GM23248 (cell line): ENCODE results near the gene CCNC. TPM values are rescaled to one million over a fixed set of nuclear protein-coding genes. Genes with fewer than 3 reads are reported as not detected.

Source experiments
- DNase-seq: peaks from one replicate; pipeline ENCODE4 v3.0.0-alpha.2; 2015
- H2AFZ ChIP-seq: fragments of 200-600 bp; sonication (generic); 2 replicates; pipeline ENCODE4 v1.6.1; 2016; ENCODE audit warnings: antibody characterized with exemption
- H3F3A ChIP-seq: fragments of 200-600 bp; sonication (generic); 2 replicates; pipeline ENCODE4 v1.6.1; 2016; ENCODE audit warnings: mild to moderate bottlenecking, antibody characterized with exemption, mixed run types; ENCODE audit not compliant: insufficient read depth
- H3K27ac ChIP-seq: fragments of 200-600 bp; sonication (generic); 2 replicates; pipeline ENCODE4 v1.5.1; 2016; ENCODE audit warnings: mild to moderate bottlenecking
- H3K27me3 ChIP-seq: fragments of 200-600 bp; sonication (generic); replicated peaks from 2 replicates; pipeline ENCODE4 v1.6.1; 2016; ENCODE audit warnings: mild to moderate bottlenecking; ENCODE audit not compliant: insufficient read depth
- H3K36me3 ChIP-seq: fragments of 200-600 bp; sonication (generic); 2 replicates; pipeline ENCODE4 v1.6.1; 2016; ENCODE audit warnings: low read depth, mild to moderate bottlenecking
- H3K4me1 ChIP-seq: fragments of 200-600 bp; sonication (generic); 2 replicates; pipeline ENCODE4 v1.6.1; 2016; ENCODE audit warnings: mild to moderate bottlenecking; ENCODE audit not compliant: insufficient read depth
- H3K4me2 ChIP-seq: fragments of 200-600 bp; sonication (generic); one replicate; pipeline ENCODE4 v1.6.1; 2016; ENCODE audit warnings: mild to moderate bottlenecking; ENCODE audit not compliant: unreplicated experiment
- H3K4me3 ChIP-seq: fragments of 200-600 bp; sonication (generic); 2 replicates; pipeline ENCODE4 v1.5.1; 2016; ENCODE audit warnings: mild to moderate bottlenecking
- H3K79me2 ChIP-seq: fragments of 200-600 bp; sonication (generic); 2 replicates; pipeline ENCODE4 v1.6.1; 2016; ENCODE audit warnings: mild to moderate bottlenecking; ENCODE audit not compliant: insufficient read depth
- H3K9ac ChIP-seq: fragments of 200-600 bp; sonication (generic); 2 replicates; pipeline ENCODE4 v1.6.1; 2016; ENCODE audit warnings: mild to moderate bottlenecking
- H3K9me2 ChIP-seq: fragments of 200-600 bp; sonication (generic); 2 replicates; pipeline ENCODE4 v1.6.1; 2016; ENCODE audit warnings: mixed run types, mild to moderate bottlenecking, moderate library complexity; ENCODE audit not compliant: insufficient read depth
- H3K9me3 ChIP-seq: fragments of 200-600 bp; sonication (generic); one replicate; pipeline ENCODE4 v1.6.1; 2017; ENCODE audit warnings: low read depth
- H4K20me1 ChIP-seq: fragments of 200-600 bp; sonication (generic); 2 replicates; pipeline ENCODE4 v1.6.0; 2016; ENCODE audit not compliant: insufficient read depth
- EZH2 ChIP-seq: fragments of 200-600 bp; sonication (generic); IDR thresholded peaks from 2 replicates; pipeline ENCODE4 v1.6.1; 2018; ENCODE audit warnings: antibody characterized with exemption, mild to moderate bottlenecking; ENCODE audit not compliant: insufficient read depth, poor library complexity, severe bottlenecking
- EZH2phosphoT487 ChIP-seq: fragments of 200-600 bp; sonication (generic); IDR thresholded peaks from 2 replicates; pipeline ENCODE4 v1.6.1; 2018; ENCODE audit warnings: antibody characterized with exemption, moderate library complexity, mild to moderate bottlenecking, low read depth; ENCODE audit not compliant: insufficient read depth
- WGBS, 2 experiments: methylation state at CpG; one replicate each; pipeline ENCODE4 v1.1.6; 2015 to 2017; ENCODE audit warnings: low lambda C conversion rate in 2 of 2, low coverage in 1 of 2; ENCODE audit errors: missing lambda C conversion rate in 2 of 2; 5-methylcytosine and 5-hydroxymethylcytosine counted together
- in situ Hi-C: fragments of 300-500 bp; cut with MboI; formaldehyde crosslinking; loops from 2 replicates; pipeline ENCODE4 v1.15.0; 2020
- polyA plus RNA-seq: library from polyadenylated mRNA; unstranded; fragments of >200 nt; fragmentation: Nextera tagmentation; extraction: Ambion mirVana; gene quantifications from 2 replicates; pipeline ENCODE4 v1.2.1, GENCODE V29; 2016
- small RNA-seq: library from RNA; depleted of rRNA; stranded (forward); fragments of <200 nt; gene quantifications from one replicate; pipeline ENCODE3, GENCODE V24; 2014; ENCODE audit warnings: low read depth, low replicate concordance
- total RNA-seq: library from RNA; depleted of rRNA; stranded (reverse); fragments of >200 nt; shearing (Covaris generic); gene quantifications from 2 replicates; pipeline ENCODE4 v1.2.3, GENCODE V29; 2014; rRNA removed

CCNC gene
- total and polyA plus RNA-seq, 2 experiments from 2014 or later, result 53.9 to 78.5 TPM

DNA sequence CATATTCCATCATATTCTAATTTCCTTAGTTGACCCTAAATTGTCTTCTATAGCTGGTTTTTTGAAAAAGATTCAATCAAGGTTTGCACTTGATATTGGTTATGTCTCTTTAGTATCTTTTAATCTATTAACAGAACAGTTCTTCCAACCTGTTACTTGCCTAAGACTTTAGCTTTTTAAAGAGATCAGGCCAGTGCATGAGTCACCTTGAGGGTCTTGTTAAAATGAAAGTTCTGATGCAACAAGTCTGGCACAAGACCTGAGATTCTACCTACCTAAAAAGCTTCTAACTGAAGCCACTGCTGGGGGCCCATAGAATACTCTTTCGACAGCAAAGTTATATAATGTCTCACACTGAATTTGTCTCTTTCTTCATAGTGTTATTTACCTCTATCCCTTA lies 56.4 kb downstream of the CCNC start:
- 97 to 100% methylated on average over 1 of the region's 1 CpG for WGBS, 2 experiments
- in situ Hi-C loops, result no loop called here
- H3K36me3 ChIP-seq, result peaks cover 5% of the 10 kb centered on the region; the same call in 1 of the 2 replicates
- no peak overlapping the region for H3K4me3 ChIP-seq
- peaks cover 69% of the 10 kb centered on the region for H3K79me2 ChIP-seq
- no peak overlapping the region for H2AFZ ChIP-seq
- no peaks in the 10 kb centered on the region for H3K27me3 ChIP-seq
- no peak overlapping the region for H3K9ac ChIP-seq
- H3K27ac ChIP-seq, result no peak overlapping the region
- no peaks in the 10 kb centered on the region for H4K20me1 ChIP-seq
- peaks cover 20% of the 10 kb centered on the region for H3K4me1 ChIP-seq
- no peaks in the 10 kb centered on the region; the same call in 1 of the 2 replicates for H3K9me2 ChIP-seq
- no peak for DNase-seq
- TF ChIP-seq EZH2phosphoT487, result no peak
- no peak for TF ChIP-seq EZH2
- H3K4me2 ChIP-seq, result no peak overlapping the region
- no peaks in the 10 kb centered on the region for H3K9me3 ChIP-seq
- peaks cover 8% of the 10 kb centered on the region for H3F3A ChIP-seq

DNA sequence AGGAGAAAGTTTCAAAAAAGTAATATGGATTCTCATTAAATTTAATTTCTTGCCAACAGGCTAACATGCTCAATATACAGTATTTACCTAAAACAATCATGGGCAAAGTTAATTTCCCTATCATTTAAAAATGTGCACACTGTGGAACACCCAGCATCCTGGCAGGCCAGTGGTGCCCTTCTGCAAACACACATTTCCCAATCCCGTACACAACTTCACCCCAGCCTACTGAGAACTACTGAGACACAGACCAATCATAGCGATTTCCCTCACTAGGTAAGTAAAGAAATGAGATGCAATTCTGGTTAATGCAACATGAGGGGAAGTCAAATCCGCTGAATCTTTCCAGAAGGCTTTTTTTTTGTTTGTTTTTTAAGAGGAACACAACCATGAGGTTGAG lies 60.8 kb downstream of the CCNC start:
- Histone ChIP-seq H3K4me2 (no peak overlapping the region), H3K27ac (no peak overlapping the region), H3K9me3 (no peaks in the 10 kb centered on the region), H3K9ac (no peak overlapping the region), H3K27me3 (no peaks in the 10 kb centered on the region), H3F3A (no peaks in the 10 kb centered on the region), H2AFZ (no peak overlapping the region), H3K4me1 (no peaks in the 10 kb centered on the region), H4K20me1 (no peaks in the 10 kb centered on the region), H3K36me3 (peaks cover 14% of the 10 kb centered on the region), H3K9me2 (no peaks in the 10 kb centered on the region), H3K4me3 (no peak overlapping the region), H3K79me2 (peaks cover 47% of the 10 kb centered on the region)
- TF ChIP-seq EZH2phosphoT487 (no peak), EZH2 (no peak)
- no peak for DNase-seq
- in situ Hi-C loops, result no loop called here
- 99 to 100% methylated on average over 3 of the region's 3 CpGs for whole genome bisulfite sequencing, 2 experiments

DNA sequence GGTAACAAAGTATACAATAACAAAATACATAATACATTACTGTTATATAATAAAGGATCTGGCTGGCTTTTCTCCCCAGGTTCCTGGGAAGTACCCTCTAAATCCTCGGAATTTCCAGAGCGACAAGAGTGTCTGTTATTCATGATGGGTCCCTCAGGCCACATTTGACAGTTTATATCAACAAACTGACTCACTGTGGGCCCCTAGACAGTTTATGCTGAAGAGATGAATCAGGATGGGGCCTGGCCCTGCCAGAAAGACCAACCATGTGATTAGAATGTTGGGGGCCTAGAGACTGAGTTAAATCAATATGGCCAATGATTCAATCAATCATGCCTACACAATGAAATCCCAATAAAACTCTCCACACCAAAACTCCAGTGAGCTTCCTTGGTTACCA lies 66.7 kb downstream of the CCNC start:
- H4K20me1 ChIP-seq, result no peaks in the 10 kb centered on the region
- H3K36me3 ChIP-seq, result peaks cover 12% of the 10 kb centered on the region
- no peaks in the 10 kb centered on the region for H3F3A ChIP-seq
- H3K4me2 ChIP-seq, result no peak overlapping the region
- no peak for DNase-seq
- H3K9me2 ChIP-seq, result no peaks in the 10 kb centered on the region
- WGBS, 2 experiments, result 100% methylated on average over 2 of the region's 2 CpGs
- H3K9me3 ChIP-seq, result no peaks in the 10 kb centered on the region
- H3K9ac ChIP-seq, result no peak overlapping the region
- TF ChIP-seq EZH2 (no peak), EZH2phosphoT487 (no peak)
- in situ Hi-C loops, result no loop called here
- H3K27me3 ChIP-seq, result no peaks in the 10 kb centered on the region
- H2AFZ ChIP-seq, result no peak overlapping the region
- no peaks in the 10 kb centered on the region for H3K79me2 ChIP-seq
- no peak overlapping the region for H3K4me3 ChIP-seq
- no peak overlapping the region for H3K27ac ChIP-seq
- H3K4me1 ChIP-seq, result no peaks in the 10 kb centered on the region

DNA sequence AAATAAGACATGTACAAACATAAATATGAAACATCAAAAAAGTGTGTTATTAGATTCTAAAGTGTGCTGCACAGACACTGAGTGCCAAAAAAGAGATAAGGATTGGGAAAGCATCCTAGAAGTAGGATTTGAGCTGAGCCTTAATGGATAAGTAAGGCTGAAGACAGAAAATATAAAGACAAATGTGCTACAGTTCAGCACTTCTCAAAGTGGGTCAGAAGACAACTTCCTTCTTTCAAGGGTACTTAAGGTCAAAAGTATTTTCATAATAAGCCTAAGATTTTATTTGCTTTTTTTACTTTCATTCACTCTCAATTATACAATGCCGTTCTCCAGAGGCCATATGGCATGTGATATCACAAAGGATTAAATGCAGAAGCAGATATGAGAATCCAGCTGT lies 70.0 kb downstream of the CCNC start:
- Histone ChIP-seq H3F3A (no peaks in the 10 kb centered on the region), H3K27me3 (no peaks in the 10 kb centered on the region), H3K4me3 (no peak overlapping the region), H3K79me2 (no peaks in the 10 kb centered on the region), H3K9ac (no peak overlapping the region), H3K4me2 (no peak overlapping the region), H3K4me1 (0 out of 2 replicates have a peak, but pooled peaks cover 3% of the 10 kb centered on the region), H3K27ac (no peak overlapping the region), H3K36me3 (peaks cover 15% of the 10 kb centered on the region), H2AFZ (no peak overlapping the region), H3K9me2 (no peaks in the 10 kb centered on the region), H4K20me1 (no peaks in the 10 kb centered on the region), H3K9me3 (no peaks in the 10 kb centered on the region)
- no peak for TF ChIP-seq EZH2
- no peak for TF ChIP-seq EZH2phosphoT487
- DNase-seq, result no peak
- WGBS, 2 experiments, result 10 to 12% methylated on average over 1 of the region's 1 CpG
- in situ Hi-C loops, result no loop called here

DNA sequence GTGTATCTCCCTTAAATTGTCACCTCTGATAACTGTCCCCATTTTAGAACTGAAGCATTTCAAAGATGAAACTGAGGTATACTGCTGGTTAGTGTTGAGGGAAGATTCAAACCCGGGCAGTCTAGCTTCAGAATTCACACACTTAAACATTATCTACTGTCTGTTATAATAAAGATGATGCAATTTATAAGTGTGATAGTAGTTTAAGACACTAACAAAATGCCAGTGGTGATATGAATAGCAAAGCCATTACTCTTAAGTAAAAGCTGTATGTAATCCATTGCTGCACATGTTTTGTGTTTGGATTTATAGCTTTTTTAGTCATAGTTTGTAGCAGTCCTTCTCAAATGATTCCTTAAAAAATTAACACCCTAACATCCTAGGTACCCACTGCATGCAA lies 73.0 kb downstream of the CCNC start:
- H3K27me3 ChIP-seq, result no peaks in the 10 kb centered on the region
- peaks cover 4% of the 10 kb centered on the region for H3K36me3 ChIP-seq
- no peak overlapping the region for H3K27ac ChIP-seq
- TF ChIP-seq EZH2 (no peak), EZH2phosphoT487 (no peak)
- DNase-seq, result peak; percentile 23
- H3K4me3 ChIP-seq, result no peak overlapping the region
- no peaks in the 10 kb centered on the region for H3K79me2 ChIP-seq
- H3K4me2 ChIP-seq, result no peak overlapping the region
- 0 out of 2 replicates have a peak, but pooled peaks cover 3% of the 10 kb centered on the region for H3K4me1 ChIP-seq
- H3K9ac ChIP-seq, result no peak overlapping the region
- no peak overlapping the region for H2AFZ ChIP-seq
- H4K20me1 ChIP-seq, result no peaks in the 10 kb centered on the region
- H3F3A ChIP-seq, result no peaks in the 10 kb centered on the region
- in situ Hi-C loops, result no loop called here
- no peaks in the 10 kb centered on the region for H3K9me3 ChIP-seq
- no peaks in the 10 kb centered on the region for H3K9me2 ChIP-seq
- 94 to 100% methylated on average over 1 of the region's 1 CpG for WGBS, 2 experiments

Small RNA genes lying within 50 kb of the gene (small RNA-seq; reads per million reads assigned to genes)
- not detected for gene RF00019

Other genes starting within 250 kb of the CCNC start
- 0.76 and 1.8 TPM in 2 replicates for gene FAXC, start 219.0 kb downstream of the CCNC start, total RNA-seq
- 0.29 and 0.72 TPM in 2 replicates for gene FAXC, start 219.0 kb downstream of the CCNC start, polyA plus RNA-seq
- gene COQ3, start 174.5 kb downstream of the CCNC start, total RNA-seq, result 2.5 and 3.5 TPM in 2 replicates
- 8.5 and 8.8 TPM in 2 replicates for gene COQ3, start 174.5 kb downstream of the CCNC start, polyA plus RNA-seq
- gene PNISR, start 143.4 kb downstream of the CCNC start, total RNA-seq, result 46.6 and 56.3 TPM in 2 replicates
- gene PNISR, start 143.4 kb downstream of the CCNC start, polyA plus RNA-seq, result 40.0 and 55.8 TPM in 2 replicates
- gene USP45, start 53.2 kb downstream of the CCNC start, total RNA-seq, result 9.4 and 14.4 TPM in 2 replicates
- gene USP45, start 53.2 kb downstream of the CCNC start, polyA plus RNA-seq, result 12.2 and 13.2 TPM in 2 replicates
- not detected in 2 replicates for gene PRDM13, start 38.2 kb upstream of the CCNC start, total RNA-seq
- gene PRDM13, start 38.2 kb upstream of the CCNC start, polyA plus RNA-seq, result not detected in 2 replicates